Measurements from ENCODE around the gene NT5M.
"Not testable (repeated sequence)": the region's sequence is repeated elsewhere in the genome, so short reads cannot be mapped to it uniquely, and the experiment has no call there.

The NT5M gene

GRCh38 chr17:17289086-17289485 is 14.1 kb upstream of the NT5M start:
- no peak for TF ChIP-seq ZNF274 (IDR thresholded peaks at IDR 0.05; ENCODE audit: low read depth, low read length)
- H3K4me3 ChIP-seq (ENCODE audit: low read length) = no peak overlapping the region

DNA sequence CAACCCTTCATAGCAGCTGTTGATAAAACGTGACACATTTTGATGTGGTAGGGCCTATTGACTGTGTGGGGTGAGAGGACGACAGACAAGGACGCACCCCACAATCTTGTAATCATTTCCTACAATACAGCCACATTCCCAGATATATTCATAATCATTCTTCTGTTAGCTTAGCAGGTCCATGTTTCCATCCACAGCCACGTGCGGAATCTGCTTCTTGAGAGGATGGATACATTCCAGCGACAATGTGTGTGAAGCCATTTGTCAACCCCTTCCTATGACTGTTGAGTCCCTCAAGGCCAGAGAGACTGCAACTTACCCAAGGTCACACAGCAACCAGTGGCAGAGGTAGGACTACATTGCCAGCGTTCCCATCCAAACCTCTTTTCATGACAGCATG is 13.5 kb upstream of the NT5M start:
- TF ChIP-seq ZNF274 (IDR thresholded peaks at IDR 0.05; ENCODE audit: low read depth, low read length) = no peak
- no peak overlapping the region for H3K4me3 ChIP-seq (ENCODE audit: low read length)

DNA sequence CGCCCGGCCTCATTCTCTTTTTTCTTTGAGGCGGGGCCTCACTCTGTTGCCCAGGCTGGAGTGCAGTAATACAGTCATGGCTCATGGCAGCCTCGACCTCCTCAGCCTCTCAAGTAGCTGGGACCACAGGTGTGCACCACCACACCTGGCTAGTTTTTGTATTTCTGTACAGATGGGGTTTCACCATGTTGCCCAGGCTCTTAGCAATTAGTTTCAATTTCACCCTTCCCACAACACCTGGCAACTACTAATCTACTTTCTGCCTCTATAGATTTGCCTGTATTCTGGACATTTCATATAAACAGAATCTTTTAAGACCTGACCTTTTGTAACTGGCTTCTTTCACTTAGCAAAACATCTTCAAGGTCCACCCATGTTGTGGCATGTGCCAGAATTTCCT is 8.0 kb upstream of the NT5M start:
- no peak overlapping the region for H3K4me3 ChIP-seq (ENCODE audit: low read length)
- TF ChIP-seq ZNF274 (IDR thresholded peaks at IDR 0.05; ENCODE audit: low read depth, low read length) = no peak

- TF ChIP-seq ZNF274 (IDR thresholded peaks at IDR 0.05; ENCODE audit: low read depth, low read length) = no peak
- H3K4me3 ChIP-seq (ENCODE audit: low read length) = no peak overlapping the region
Measured at GRCh38 chr17:17297217-17297616, 6.0 kb upstream of the NT5M start.

DNA sequence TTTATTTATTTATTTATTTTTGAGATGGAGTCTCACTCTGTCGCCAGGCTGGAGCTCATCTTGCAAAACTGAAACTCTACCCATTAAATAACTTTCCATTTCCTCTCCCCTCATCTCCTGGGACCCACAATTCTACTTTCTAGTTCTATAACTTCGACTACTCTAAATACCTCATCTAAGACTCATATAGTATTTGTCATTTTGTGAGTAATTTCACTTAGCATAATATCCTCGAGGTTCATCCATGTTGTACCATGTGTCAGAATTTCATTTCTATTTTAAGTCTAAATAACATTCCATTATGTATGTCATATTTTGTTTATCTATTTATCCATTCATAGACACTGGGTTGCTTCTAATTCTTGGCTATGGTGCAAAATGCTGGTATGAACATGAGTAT is 5.1 kb upstream of the NT5M start:
- TF ChIP-seq ZNF274 (IDR thresholded peaks at IDR 0.05; ENCODE audit: low read depth, low read length) = no peak
- no peak overlapping the region for H3K4me3 ChIP-seq (ENCODE audit: low read length)

DNA sequence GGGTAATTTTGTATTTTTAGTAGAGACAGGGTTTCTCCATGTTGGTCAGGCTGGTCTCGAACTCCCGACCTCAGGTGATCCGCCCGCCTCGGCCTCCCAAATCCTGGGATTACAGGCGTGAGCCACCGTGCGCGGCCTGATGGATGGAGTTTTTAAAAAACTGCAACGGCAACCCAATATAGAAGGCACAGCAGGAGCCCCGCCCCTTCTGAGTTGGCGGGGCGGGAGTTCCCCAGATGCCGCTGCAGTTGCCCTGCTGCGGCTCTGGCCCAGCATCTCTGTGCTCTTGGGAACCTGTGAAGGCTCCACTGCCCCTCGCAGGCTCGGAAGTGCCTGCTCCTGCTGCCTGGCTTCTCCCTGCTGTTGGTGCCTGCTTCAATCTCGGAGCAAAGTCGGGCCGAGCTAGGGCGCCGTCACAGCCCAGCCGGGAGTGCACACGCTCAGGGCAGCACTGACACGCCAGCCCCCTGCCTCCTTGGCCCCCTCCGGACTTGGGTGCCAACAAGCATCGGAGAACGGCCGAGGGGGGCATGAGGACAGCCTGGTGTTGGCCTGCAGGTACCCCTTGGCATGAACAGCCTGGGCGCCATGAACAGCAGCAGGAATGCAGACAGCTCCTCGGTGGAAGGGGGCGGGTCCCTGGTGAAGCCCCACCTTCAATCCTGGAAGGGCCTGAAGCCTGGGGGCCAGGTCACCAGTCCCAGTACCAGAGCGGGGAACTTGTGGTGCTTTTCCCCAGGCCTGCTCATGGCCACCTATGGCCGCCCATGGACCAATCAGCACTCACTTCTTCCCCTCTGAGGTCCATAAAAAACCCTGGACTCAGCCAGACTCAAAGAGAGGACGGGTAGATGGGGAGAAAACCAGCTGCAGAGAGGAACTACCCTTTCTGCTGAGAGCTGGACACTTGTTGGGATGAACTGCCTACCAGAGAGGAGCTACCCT is 2.3 kb upstream of the NT5M start:
- H3K4me3 ChIP-seq (ENCODE audit: low read length) = peak overlapping the region; percentile 13; the same call in 1 of the 2 replicates
- no peak for TF ChIP-seq ZNF274 (IDR thresholded peaks at IDR 0.05; ENCODE audit: low read depth, low read length)

- H3K4me3 ChIP-seq (ENCODE audit: low read length) = not testable (repeated sequence)
Measured at GRCh38 chr17:17301659-17302058, 1.5 kb upstream of the NT5M start.

DNA sequence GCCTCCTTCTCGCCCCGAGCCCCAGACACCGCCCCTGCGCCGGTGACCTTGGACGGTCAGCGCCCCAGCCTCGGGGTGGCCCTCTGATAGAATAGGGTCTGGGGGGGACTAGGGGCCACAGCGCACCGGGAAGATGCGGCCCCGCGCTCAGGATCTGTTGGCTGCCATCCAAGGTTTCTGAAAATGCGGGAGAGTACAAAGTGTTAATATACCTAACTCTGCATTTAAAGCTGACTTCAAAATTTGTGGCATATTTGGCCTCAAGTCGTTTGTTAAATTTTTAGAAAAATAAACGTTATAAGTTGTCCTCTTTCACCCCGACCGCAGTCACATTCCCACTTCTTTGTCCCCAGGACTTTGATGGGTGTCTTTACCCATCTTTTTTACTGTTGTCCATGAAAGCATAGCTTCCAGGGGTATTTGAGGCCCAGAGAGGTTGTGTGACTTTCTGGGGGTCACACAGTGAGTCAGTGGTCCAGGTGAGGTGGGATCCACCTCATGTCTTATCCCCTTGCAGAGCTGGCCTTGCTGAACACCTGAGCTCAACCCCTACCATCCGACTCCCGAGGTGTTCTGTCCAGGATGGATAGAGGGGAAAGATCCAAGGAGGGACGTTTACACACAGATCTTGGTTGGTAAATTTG is 796 bp downstream of the NT5M start:
- H3K4me3 ChIP-seq (ENCODE audit: low read length) = peak overlapping the region; percentile 56
- no peak for TF ChIP-seq ZNF274 (IDR thresholded peaks at IDR 0.05; ENCODE audit: low read depth, low read length)

GRCh38 chr17:17304521-17304985 is 1.4 kb downstream of the NT5M start:
- H3K4me3 ChIP-seq (ENCODE audit: low read length) = peak overlapping the region; percentile 56; the same call in 1 of the 2 replicates
- no peak for TF ChIP-seq ZNF274 (IDR thresholded peaks at IDR 0.05; ENCODE audit: low read depth, low read length)

DNA sequence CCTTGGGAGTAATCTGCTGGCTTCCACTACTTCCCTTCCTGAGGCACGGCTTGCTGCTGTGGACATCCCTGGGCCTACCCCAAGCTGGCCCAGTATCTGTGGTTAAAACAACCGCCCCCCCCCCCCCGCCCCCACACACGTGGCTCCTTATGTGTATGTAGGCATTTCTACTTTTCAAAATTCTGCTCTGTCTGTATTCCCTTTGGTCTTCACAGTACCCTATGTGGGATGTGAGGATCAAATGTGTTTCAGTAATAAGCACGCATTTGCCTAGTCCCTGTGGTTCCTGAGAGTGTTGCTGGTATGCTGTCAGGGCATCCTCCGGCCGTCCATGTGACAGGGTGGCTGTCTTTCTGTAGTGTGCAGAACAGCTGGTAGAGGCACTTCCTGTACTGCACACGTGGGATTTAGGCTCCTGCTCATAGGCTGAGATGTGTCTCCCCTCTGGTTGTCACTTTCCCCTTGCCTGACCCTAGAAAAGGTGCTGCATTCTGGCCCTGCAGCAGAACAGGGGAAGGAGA is 2.2 kb downstream of the NT5M start:
- no peak overlapping the region; the same call in 1 of the 2 replicates for H3K4me3 ChIP-seq (ENCODE audit: low read length)
- TF ChIP-seq ZNF274 (IDR thresholded peaks at IDR 0.05; ENCODE audit: low read depth, low read length) = no peak

DNA sequence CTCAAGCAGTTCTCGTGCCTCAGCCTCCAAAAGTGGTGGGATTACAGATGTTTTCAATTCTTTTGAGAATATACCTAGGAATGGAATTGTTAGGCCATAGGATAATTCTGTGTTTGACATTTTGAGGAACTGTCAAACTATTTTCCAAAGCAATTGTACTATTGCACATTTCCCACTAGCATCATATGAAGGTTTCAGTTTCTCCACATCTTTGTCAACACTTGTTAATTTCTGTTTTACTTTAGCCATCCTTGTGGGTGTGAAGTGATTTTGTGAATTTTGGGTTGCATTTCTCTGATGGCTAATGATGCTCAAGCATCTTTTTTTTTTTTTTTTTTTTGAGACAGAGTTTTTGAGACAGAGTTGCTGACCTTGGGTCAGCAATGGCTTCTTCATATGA is 6.2 kb downstream of the NT5M start:
- no peak overlapping the region for H3K4me3 ChIP-seq (ENCODE audit: low read length)
- TF ChIP-seq ZNF274 (IDR thresholded peaks at IDR 0.05; ENCODE audit: low read depth, low read length) = no peak

DNA sequence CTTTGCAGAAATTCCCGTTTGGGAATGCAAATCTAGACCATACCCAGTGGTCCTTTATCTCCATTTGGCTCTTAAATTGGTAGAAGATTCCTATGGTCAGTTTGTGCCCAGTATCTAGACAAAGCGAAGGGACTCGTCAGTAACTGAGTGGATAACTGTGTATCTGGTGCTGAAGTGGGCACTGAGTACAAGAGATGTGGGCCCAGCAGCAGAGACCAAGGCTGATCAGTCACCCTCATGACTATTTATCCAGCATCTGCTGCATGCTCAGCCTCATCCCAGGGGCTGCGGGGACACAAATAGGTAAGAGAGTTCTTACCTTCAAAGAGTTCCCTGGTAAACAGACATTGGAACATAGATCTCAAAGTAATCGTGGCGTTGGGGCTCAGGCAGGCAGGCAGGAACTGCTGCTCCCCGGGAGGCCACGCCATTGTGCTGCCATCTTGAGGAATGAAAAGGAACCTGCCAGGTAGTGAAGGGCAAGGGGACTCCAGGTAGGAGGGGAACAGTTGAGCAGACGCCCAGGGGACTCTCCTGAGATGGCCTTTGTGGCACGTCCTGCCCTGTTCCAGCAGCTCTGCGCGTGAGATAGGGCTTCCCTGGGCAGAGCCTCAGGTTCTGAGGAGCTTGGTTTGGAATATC is 10.3 kb downstream of the NT5M start:
- no peak for TF ChIP-seq ZNF274 (IDR thresholded peaks at IDR 0.05; ENCODE audit: low read depth, low read length)
- H3K4me3 ChIP-seq (ENCODE audit: low read length) = no peak overlapping the region

GRCh38 chr17:17314501-17315071 is 11.4 kb downstream of the NT5M start:
- no peak for TF ChIP-seq ZNF274 (IDR thresholded peaks at IDR 0.05; ENCODE audit: low read depth, low read length)
- no peak overlapping the region for H3K4me3 ChIP-seq (ENCODE audit: low read length)

Data from GM08714 (cell line).